Prostate gland (tissue), 2 donors: ENCODE data around the gene GNPDA2. TPM values are rescaled to one million over a fixed set of nuclear protein-coding genes. Genes with fewer than 3 reads are reported as not detected.
A peak's percentile ranks its signal among the peaks of the same experiment; 100 is the strongest.

Source experiments
- DNase-seq: peaks from one replicate; pipeline ENCODE4 v3.0.0-alpha.2; 2019; ENCODE audit warnings: low spot score
- H3K27ac ChIP-seq, 2 donors: fragments of 200-600 bp; sonication (generic); 2 replicates each; pipeline ENCODE4 v1.5.1; 2017 to 2019
- H3K27me3 ChIP-seq: fragments of 200-600 bp; sonication (generic); replicated peaks from 2 replicates; pipeline ENCODE4 v1.5.1; 2019; ENCODE audit not compliant: insufficient read depth
- H3K36me3 ChIP-seq, 2 donors: fragments of 200-600 bp; sonication (generic); 1 replicate in 1 of 2; 2 replicates in 1 of 2; pipeline versions ENCODE4 v1.5.1 to v1.8.1; 2017 to 2019
- H3K4me1 ChIP-seq: fragments of 200-600 bp; sonication (generic); replicated peaks from 2 replicates; pipeline ENCODE4 v1.5.1; 2019
- H3K4me3 ChIP-seq, 2 donors: fragments of 200-600 bp; sonication (generic); 2 replicates each; pipeline ENCODE4 v1.5.1; 2017 to 2019
- H3K9me3 ChIP-seq: fragments of 200-600 bp; sonication (generic); 2 replicates; pipeline ENCODE4 v1.5.1; 2017
- CTCF ChIP-seq, 4 experiments: fragments of 200-600 bp in 2 of 4; fragments of 450-650 bp in 2 of 4; sonication (generic) in 2 of 4; IDR thresholded peaks; 1 replicate in 3 of 4; 2 replicates in 1 of 4; pipeline ENCODE4 v1.5.1; 2016 to 2019; ENCODE audit warnings: antibody characterized with exemption in 4 of 4, mild to moderate bottlenecking in 2 of 4, moderate library complexity in 2 of 4
- POLR2A ChIP-seq: fragments of 450-650 bp; IDR thresholded peaks from one replicate; pipeline ENCODE4 v1.6.1; 2016; ENCODE audit warnings: antibody characterized with exemption, mild to moderate bottlenecking
- POLR2AphosphoS5 ChIP-seq: sonication (generic); formaldehyde crosslinking; IDR thresholded peaks from one replicate; pipeline ENCODE4 v1.6.1; 2017; ENCODE audit warnings: antibody characterized with exemption
- WGBS: methylation state at CpG from one replicate; pipeline ENCODE4 v1.1.5; 2018; 5-methylcytosine and 5-hydroxymethylcytosine counted together
- intact Hi-C: fragments of 100-400 bp; cut with DNase I; formaldehyde crosslinking; loops from one replicate; pipeline ENCODE4 v1.14.2; 2022
- total RNA-seq, 2 donors: library from RNA; depleted of rRNA; stranded (reverse); fragments of >200 nt; gene quantifications; one replicate each; pipeline ENCODE4 v1.1.0, GENCODE V29; 2016

Gene GNPDA2
- total RNA-seq, 2 donors from 2014 or later = 13.2 to 16.2 TPM

- Histone ChIP-seq H3K27me3 (no peaks in the 10 kb centered on the region), H3K4me1 (no peaks in the 10 kb centered on the region), H3K36me3 (no peaks in the 10 kb centered on the region), H3K9me3 (no peaks in the 10 kb centered on the region), H3K27ac (no peak overlapping the region), H3K4me3 (no peak overlapping the region)
- 6% methylated on average over 2 of the region's 2 CpGs for whole genome bisulfite sequencing
- intact Hi-C loops = loop anchor here (5.0 to 10.0 kb wide), 3 partner anchors 153 to 1511 kb away; no protein-coding TSS in a partner anchor
- DNase-seq = no peak
- TF ChIP-seq POLR2A (no peak), POLR2AphosphoS5 (no peak), CTCF (IDR thresholded peaks at IDR 0.05) (no peak)
These were observed 35.0 kb upstream of the GNPDA2 start for GRCh38 chr4:44761306-44761705.

- DNase-seq = no peak
- TF ChIP-seq CTCF (IDR thresholded peaks at IDR 0.05) (peak in 3 of 4 experiments; percentile 39 to 49 (median 39)), POLR2A (no peak), POLR2AphosphoS5 (no peak)
- H3K9me3 ChIP-seq = no peaks in the 10 kb centered on the region
These were observed 34.0 kb upstream of the GNPDA2 start for GRCh38 chr4:44760142-44760898.

GRCh38 chr4:44756559-44756958, 30.2 kb upstream of the GNPDA2 start:
- Histone ChIP-seq H3K4me3 (no peak overlapping the region), H3K36me3 (no peaks in the 10 kb centered on the region), H3K27ac (no peak overlapping the region), H3K9me3 (no peaks in the 10 kb centered on the region), H3K27me3 (no peaks in the 10 kb centered on the region), H3K4me1 (no peaks in the 10 kb centered on the region)
- TF ChIP-seq POLR2AphosphoS5 (no peak), POLR2A (no peak), CTCF (IDR thresholded peaks at IDR 0.05) (no peak)
- no peak for DNase-seq
- 81% methylated on average over 2 of the region's 2 CpGs for WGBS
- intact Hi-C loops = no loop called here

More at GRCh38 chr4:44760142-44760898, 34.0 kb upstream of the GNPDA2 start:
- intact Hi-C loops = loop anchor here (5.0 to 10.0 kb wide), 3 partner anchors 154 to 1512 kb away; no protein-coding TSS in a partner anchor
- no peak overlapping the region for H3K27ac ChIP-seq
- no peaks in the 10 kb centered on the region for H3K27me3 ChIP-seq
- no peak overlapping the region for H3K4me3 ChIP-seq
- no peaks in the 10 kb centered on the region for H3K4me1 ChIP-seq
- 8% methylated on average over 8 of the region's 8 CpGs for WGBS
- H3K36me3 ChIP-seq = no peaks in the 10 kb centered on the region

- Histone ChIP-seq H3K27me3 (no peaks in the 10 kb centered on the region), H3K27ac (no peak overlapping the region), H3K4me1 (no peaks in the 10 kb centered on the region), H3K4me3 (no peak overlapping the region), H3K9me3 (no peaks in the 10 kb centered on the region), H3K36me3 (no peaks in the 10 kb centered on the region)
- 96% methylated on average over 2 of the region's 2 CpGs for WGBS
- no peak for DNase-seq
- TF ChIP-seq CTCF (IDR thresholded peaks at IDR 0.05) (no peak), POLR2A (no peak), POLR2AphosphoS5 (no peak)
- intact Hi-C loops = no loop called here
These were observed 13.8 kb upstream of the GNPDA2 start for GRCh38 chr4:44740201-44740600.

- H3K27ac ChIP-seq = no peak overlapping the region
- no peak overlapping the region for H3K4me3 ChIP-seq
- no peaks in the 10 kb centered on the region for H3K27me3 ChIP-seq
- no peak for DNase-seq
- intact Hi-C loops = no loop called here
- H3K36me3 ChIP-seq = no peaks in the 10 kb centered on the region
- no peaks in the 10 kb centered on the region for H3K4me1 ChIP-seq
- 49% methylated on average over 2 of the region's 2 CpGs for WGBS
- H3K9me3 ChIP-seq = no peaks in the 10 kb centered on the region
- TF ChIP-seq POLR2AphosphoS5 (no peak), POLR2A (no peak), CTCF (IDR thresholded peaks at IDR 0.05) (no peak)
These were observed 12.3 kb upstream of the GNPDA2 start for GRCh38 chr4:44738615-44739014.
